Stimulated activated memory B cell treated with anti-CD40 and anti-IgM and Interleukin-4, amounts not matched to agents 10 μg/mL and 1 μg/mL and 100 μg/mL, for 72 hours (primary cell): ENCODE data around the gene SLC2A3.
"Not testable (repeated sequence)": the region's sequence is repeated elsewhere in the genome, so short reads cannot be mapped to it uniquely, and the experiment has no call there.

Source experiments
- ATAC-seq: fragments of 150-1000 bp; cut with Tn5 transposase; 2 replicates; pipeline ENCODE4 v1.10.0; 2021
- H3K27ac Mint-ChIP-seq: one replicate; pipeline ENCODE4 v1.8.0; 2022; ENCODE audit warnings: mild to moderate bottlenecking, mixed read lengths
- H3K27me3 Mint-ChIP-seq: one replicate; pipeline ENCODE4 v1.8.0; 2022; ENCODE audit warnings: mixed read lengths
- H3K36me3 Mint-ChIP-seq: one replicate; pipeline ENCODE4 v1.8.0; 2022; ENCODE audit warnings: mixed read lengths
- H3K4me1 Mint-ChIP-seq: one replicate; pipeline ENCODE4 v1.8.0; 2022; ENCODE audit warnings: mixed read lengths
- H3K4me3 Mint-ChIP-seq: one replicate; pipeline ENCODE4 v1.8.0; 2022; ENCODE audit warnings: mild to moderate bottlenecking, moderate library complexity, mixed read lengths
- H3K9me3 Mint-ChIP-seq: one replicate; pipeline ENCODE4 v1.8.0; 2022; ENCODE audit warnings: mixed read lengths

The SLC2A3 gene

GRCh38 chr12:7935590-7936581 lies at the start of gene SLC2A3:
Gene SLC2A3 (minus strand): TSS chr12:7936187. CDS start chr12:7936034, 153 bp downstream.
- no peaks in the 10 kb centered on the region for H3K27me3 Mint-ChIP-seq
- no peaks in the 10 kb centered on the region for H3K9me3 Mint-ChIP-seq
- H3K4me3 Mint-ChIP-seq: no peak within 1 kb of the TSS
- ATAC-seq: peak; percentile 82
- peaks cover 15% of the 10 kb centered on the region for H3K4me1 Mint-ChIP-seq
- H3K36me3 Mint-ChIP-seq: peaks cover 9% of the 10 kb centered on the region
- no peak within 1 kb of the TSS for H3K27ac Mint-ChIP-seq

- Mint-ChIP-seq H3K27ac (no peak overlapping the region), H3K9me3 (no peaks in the 10 kb centered on the region)
- ATAC-seq: no peak
Measured at GRCh38 chr12:7984900-7985299, 48.9 kb upstream of the SLC2A3 start.

GRCh38 chr12:7983460-7983859 lies 47.5 kb upstream of the SLC2A3 start:
- not testable (repeated sequence) for H3K27ac Mint-ChIP-seq, H3K4me1 Mint-ChIP-seq, H3K9me3 Mint-ChIP-seq, H3K36me3 Mint-ChIP-seq, H3K4me3 Mint-ChIP-seq, ATAC-seq, H3K27me3 Mint-ChIP-seq

More at GRCh38 chr12:7984900-7985299, 48.9 kb upstream of the SLC2A3 start:
- Mint-ChIP-seq H3K4me3 (no peak overlapping the region), H3K36me3 (no peaks in the 10 kb centered on the region), H3K27me3 (no peaks in the 10 kb centered on the region), H3K4me1 (peaks cover 4% of the 10 kb centered on the region)

GRCh38 chr12:7983019-7983418 lies 47.0 kb upstream of the SLC2A3 start:
- not testable (repeated sequence) for H3K4me3 Mint-ChIP-seq, H3K36me3 Mint-ChIP-seq, ATAC-seq

GRCh38 chr12:7982332-7982735 lies 46.3 kb upstream of the SLC2A3 start:
- H3K4me1 Mint-ChIP-seq: peaks cover 11% of the 10 kb centered on the region
- H3K27ac Mint-ChIP-seq, H3K9me3 Mint-ChIP-seq, H3K36me3 Mint-ChIP-seq, ATAC-seq, H3K4me3 Mint-ChIP-seq, H3K27me3 Mint-ChIP-seq: not testable (repeated sequence)

More at GRCh38 chr12:7983019-7983418, 47.0 kb upstream of the SLC2A3 start:
- not testable (repeated sequence) for H3K27me3 Mint-ChIP-seq, H3K4me1 Mint-ChIP-seq, H3K27ac Mint-ChIP-seq, H3K9me3 Mint-ChIP-seq

GRCh38 chr12:7981446-7981845 lies 45.5 kb upstream of the SLC2A3 start:
- Mint-ChIP-seq H3K27ac (no peak overlapping the region), H3K27me3 (no peaks in the 10 kb centered on the region), H3K9me3 (peaks cover 3% of the 10 kb centered on the region), H3K36me3 (no peaks in the 10 kb centered on the region), H3K4me3 (no peak overlapping the region), H3K4me1 (peaks cover 20% of the 10 kb centered on the region)
- ATAC-seq: no peak

- Mint-ChIP-seq H3K4me1 (peaks cover 29% of the 10 kb centered on the region), H3K27ac (peak overlapping the region; percentile 98), H3K4me3 (peak overlapping the region; percentile 46)
- not testable (repeated sequence) for H3K27me3 Mint-ChIP-seq, H3K9me3 Mint-ChIP-seq, H3K36me3 Mint-ChIP-seq
- peak; percentile 98 for ATAC-seq
Measured at GRCh38 chr12:7977351-7978124, 41.6 kb upstream of the SLC2A3 start.

- Mint-ChIP-seq H3K27ac (peak overlapping the region; percentile 90), H3K36me3 (no peaks in the 10 kb centered on the region), H3K4me3 (peak overlapping the region; percentile 43), H3K9me3 (peaks cover 3% of the 10 kb centered on the region), H3K4me1 (peaks cover 51% of the 10 kb centered on the region), H3K27me3 (no peaks in the 10 kb centered on the region)
- ATAC-seq: no peak
Measured at GRCh38 chr12:7973457-7973825, 37.5 kb upstream of the SLC2A3 start.

GRCh38 chr12:7972734-7973456 lies 36.9 kb upstream of the SLC2A3 start:
- peaks cover 45% of the 10 kb centered on the region for H3K4me1 Mint-ChIP-seq
- peak overlapping the region; percentile 47 for H3K4me3 Mint-ChIP-seq
- peak overlapping the region; percentile 90 for H3K27ac Mint-ChIP-seq
- no peaks in the 10 kb centered on the region for H3K36me3 Mint-ChIP-seq
- H3K27me3 Mint-ChIP-seq: no peaks in the 10 kb centered on the region
- no peak for ATAC-seq
- peaks cover 3% of the 10 kb centered on the region for H3K9me3 Mint-ChIP-seq

GRCh38 chr12:7972269-7972668 lies 36.3 kb upstream of the SLC2A3 start:
- H3K36me3 Mint-ChIP-seq, ATAC-seq, H3K27me3 Mint-ChIP-seq, H3K9me3 Mint-ChIP-seq: not testable (repeated sequence)
- Mint-ChIP-seq H3K4me1 (peaks cover 41% of the 10 kb centered on the region), H3K4me3 (peak overlapping the region; percentile 47), H3K27ac (peak overlapping the region; percentile 90)

GRCh38 chr12:7971765-7972164 lies 35.8 kb upstream of the SLC2A3 start:
- not testable (repeated sequence) for H3K27me3 Mint-ChIP-seq, H3K9me3 Mint-ChIP-seq, H3K36me3 Mint-ChIP-seq, ATAC-seq
- H3K27ac Mint-ChIP-seq: peak overlapping the region; percentile 90
- H3K4me3 Mint-ChIP-seq: peak overlapping the region; percentile 83
- H3K4me1 Mint-ChIP-seq: peaks cover 36% of the 10 kb centered on the region

GRCh38 chr12:7970475-7971252 lies 34.7 kb upstream of the SLC2A3 start:
- Mint-ChIP-seq H3K4me3 (peak overlapping the region; percentile 83), H3K27me3 (no peaks in the 10 kb centered on the region), H3K4me1 (peaks cover 32% of the 10 kb centered on the region), H3K27ac (peak overlapping the region; percentile 90), H3K9me3 (no peaks in the 10 kb centered on the region), H3K36me3 (no peaks in the 10 kb centered on the region)
- peak; percentile 96 for ATAC-seq

- ATAC-seq: no peak
- Mint-ChIP-seq H3K36me3 (no peaks in the 10 kb centered on the region), H3K4me1 (peaks cover 25% of the 10 kb centered on the region), H3K4me3 (no peak overlapping the region), H3K27me3 (no peaks in the 10 kb centered on the region), H3K27ac (no peak overlapping the region), H3K9me3 (no peaks in the 10 kb centered on the region)
Measured at GRCh38 chr12:7966563-7966962, 30.6 kb upstream of the SLC2A3 start.

GRCh38 chr12:7964669-7965068 lies 28.7 kb upstream of the SLC2A3 start:
- H3K27ac Mint-ChIP-seq, H3K4me3 Mint-ChIP-seq, H3K9me3 Mint-ChIP-seq, H3K36me3 Mint-ChIP-seq, H3K27me3 Mint-ChIP-seq, ATAC-seq: not testable (repeated sequence)
- H3K4me1 Mint-ChIP-seq: peaks cover 18% of the 10 kb centered on the region
